ENCODE measurements around the gene MAPKAP1. TPM values are rescaled to one million over a fixed set of nuclear protein-coding genes. Genes with fewer than 3 reads are reported as not detected.

MAPKAP1 gene
- total and polyA plus RNA-seq, 8 donors: 32.7 to 212 (median 78.2) TPM

- intact Hi-C loops (cut with DNase I; ENCODE audit: low total_unique reads): no loop called here
- Histone ChIP-seq H3K9me3 (no peaks in the 10 kb centered on the region), H3K36me3 (no peaks in the 10 kb centered on the region), H3K27me3 (no peaks in the 10 kb centered on the region), H3K27ac (no peak overlapping the region), H3K4me3 (no peak overlapping the region), H3K4me1 (peaks cover 11 to 72% (median 42%) of the 10 kb centered on the region in 4 donors)
- TF ChIP-seq EP300 (IDR thresholded peaks at IDR 0.05) (no peak), POLR2A (IDR thresholded peaks at IDR 0.05) (no peak), POLR2AphosphoS5 (IDR thresholded peaks at IDR 0.05) (no peak)
- TF ChIP-seq, protein P1, sequence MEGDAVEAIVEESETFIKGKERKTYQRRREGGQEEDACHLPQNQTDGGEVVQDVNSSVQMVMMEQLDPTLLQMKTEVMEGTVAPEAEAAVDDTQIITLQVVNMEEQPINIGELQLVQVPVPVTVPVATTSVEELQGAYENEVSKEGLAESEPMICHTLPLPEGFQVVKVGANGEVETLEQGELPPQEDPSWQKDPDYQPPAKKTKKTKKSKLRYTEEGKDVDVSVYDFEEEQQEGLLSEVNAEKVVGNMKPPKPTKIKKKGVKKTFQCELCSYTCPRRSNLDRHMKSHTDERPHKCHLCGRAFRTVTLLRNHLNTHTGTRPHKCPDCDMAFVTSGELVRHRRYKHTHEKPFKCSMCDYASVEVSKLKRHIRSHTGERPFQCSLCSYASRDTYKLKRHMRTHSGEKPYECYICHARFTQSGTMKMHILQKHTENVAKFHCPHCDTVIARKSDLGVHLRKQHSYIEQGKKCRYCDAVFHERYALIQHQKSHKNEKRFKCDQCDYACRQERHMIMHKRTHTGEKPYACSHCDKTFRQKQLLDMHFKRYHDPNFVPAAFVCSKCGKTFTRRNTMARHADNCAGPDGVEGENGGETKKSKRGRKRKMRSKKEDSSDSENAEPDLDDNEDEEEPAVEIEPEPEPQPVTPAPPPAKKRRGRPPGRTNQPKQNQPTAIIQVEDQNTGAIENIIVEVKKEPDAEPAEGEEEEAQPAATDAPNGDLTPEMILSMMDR (IDR thresholded peaks at IDR 0.05): no peak
- no peak for DNase-seq
Observed at GRCh38 chr9:125529107-125529506, 177.9 kb downstream of the MAPKAP1 start.

DNA sequence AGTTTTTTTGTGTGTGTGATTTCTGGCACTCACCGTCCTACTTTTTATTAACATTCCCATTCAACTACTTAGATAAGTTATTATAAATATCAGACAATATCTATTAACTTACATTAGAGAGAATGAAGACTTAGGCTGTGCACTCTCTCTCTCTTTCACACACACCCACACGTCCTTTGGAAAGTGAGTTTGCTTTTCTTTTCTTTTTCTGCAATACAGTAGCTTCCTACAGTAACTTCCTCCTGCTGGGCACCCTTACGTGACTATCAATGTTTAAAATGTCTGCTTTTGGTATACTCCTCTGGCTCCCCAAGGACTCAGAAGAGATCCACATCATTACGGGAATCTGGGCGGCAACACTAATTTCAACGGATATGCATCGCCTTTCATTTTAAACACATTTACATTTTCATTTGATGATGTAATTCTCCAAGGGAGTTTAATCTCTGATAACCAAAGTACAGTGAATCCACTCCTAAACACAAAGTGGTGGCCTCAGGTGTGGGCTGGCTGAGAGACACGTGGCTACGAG is 179.5 kb downstream of the MAPKAP1 start:
- TF ChIP-seq EP300 (IDR thresholded peaks at IDR 0.05) (no peak), POLR2AphosphoS5 (IDR thresholded peaks at IDR 0.05) (no peak)
- Histone ChIP-seq H3K9me3 (no peaks in the 10 kb centered on the region), H3K27ac (no peak overlapping the region), H3K4me3 (no peak overlapping the region), H3K4me1 (peaks cover 7 to 73% (median 40%) of the 10 kb centered on the region in 4 donors), H3K27me3 (no peaks in the 10 kb centered on the region), H3K36me3 (no peaks in the 10 kb centered on the region)
- DNase-seq: no peak
- WGBS, 5 donors: 86 to 92% (median 88%) methylated on average over 9 of the region's 9 CpGs
- intact Hi-C loops (cut with DNase I; ENCODE audit: low total_unique reads): no loop called here

GRCh38 chr9:125525921-125526631 is 180.9 kb downstream of the MAPKAP1 start:
- H3K27me3 ChIP-seq: no peaks in the 10 kb centered on the region
- H3K27ac ChIP-seq: peak overlapping the region in 3 of 5 donors; percentile 3 to 56 (median 27)
- intact Hi-C loops (cut with DNase I; ENCODE audit: low total_unique reads): no loop called here
- WGBS, 5 donors: 46 to 74% (median 70%) methylated on average over 6 of the region's 6 CpGs
- TF ChIP-seq EP300 (IDR thresholded peaks at IDR 0.05) (no peak), POLR2AphosphoS5 (IDR thresholded peaks at IDR 0.05) (peak in 1 of 3 donors; percentile 11)
- DNase-seq: peak in 1 of 2 donors; percentile 85
- H3K36me3 ChIP-seq: no peaks in the 10 kb centered on the region
- H3K9me3 ChIP-seq: no peaks in the 10 kb centered on the region
- no peak overlapping the region for H3K4me3 ChIP-seq
- H3K4me1 ChIP-seq: peaks cover 4 to 74% (median 44%) of the 10 kb centered on the region in 4 donors

- H3K27ac ChIP-seq: peak overlapping the region in 1 of 5 donors; percentile 24
- H3K36me3 ChIP-seq: no peaks in the 10 kb centered on the region
- H3K4me3 ChIP-seq: no peak overlapping the region
- intact Hi-C loops (cut with DNase I; ENCODE audit: low total_unique reads): no loop called here
- H3K9me3 ChIP-seq: no peaks in the 10 kb centered on the region
- DNase-seq: no peak
- TF ChIP-seq, protein P1 (IDR thresholded peaks at IDR 0.05): no peak
- H3K27me3 ChIP-seq: no peaks in the 10 kb centered on the region
- WGBS, 5 donors: 80 to 87% (median 85%) methylated on average over 6 of the region's 6 CpGs
- H3K4me1 ChIP-seq: peaks cover 4 to 72% (median 36%) of the 10 kb centered on the region in 4 donors
Observed at GRCh38 chr9:125524583-125525355, 182.2 kb downstream of the MAPKAP1 start.

GRCh38 chr9:125523681-125524080 is 183.3 kb downstream of the MAPKAP1 start:
- Histone ChIP-seq H3K4me3 (no peak overlapping the region), H3K27me3 (no peaks in the 10 kb centered on the region), H3K36me3 (no peaks in the 10 kb centered on the region), H3K9me3 (no peaks in the 10 kb centered on the region), H3K4me1 (peaks cover 4 to 62% (median 31%) of the 10 kb centered on the region in 4 donors), H3K27ac (no peak overlapping the region)
- 93 to 99% (median 98%) methylated on average over 3 of the region's 3 CpGs for WGBS, 5 donors
- no peak for DNase-seq
- intact Hi-C loops (cut with DNase I; ENCODE audit: low total_unique reads): no loop called here
- TF ChIP-seq EP300 (IDR thresholded peaks at IDR 0.05) (no peak), POLR2AphosphoS5 (IDR thresholded peaks at IDR 0.05) (no peak), POLR2A (IDR thresholded peaks at IDR 0.05) (no peak)
- TF ChIP-seq, protein P1 (IDR thresholded peaks at IDR 0.05): no peak

All from stomach (tissue), 9 donors.